Kidney capillary endothelial cell (primary cell): ENCODE results near the gene AICDA.

Experiments used
- DNase-seq: peaks from one replicate; pipeline ENCODE4 v3.0.0-alpha.2; 2018; ENCODE audit warnings: low spot score

Gene AICDA

DNA sequence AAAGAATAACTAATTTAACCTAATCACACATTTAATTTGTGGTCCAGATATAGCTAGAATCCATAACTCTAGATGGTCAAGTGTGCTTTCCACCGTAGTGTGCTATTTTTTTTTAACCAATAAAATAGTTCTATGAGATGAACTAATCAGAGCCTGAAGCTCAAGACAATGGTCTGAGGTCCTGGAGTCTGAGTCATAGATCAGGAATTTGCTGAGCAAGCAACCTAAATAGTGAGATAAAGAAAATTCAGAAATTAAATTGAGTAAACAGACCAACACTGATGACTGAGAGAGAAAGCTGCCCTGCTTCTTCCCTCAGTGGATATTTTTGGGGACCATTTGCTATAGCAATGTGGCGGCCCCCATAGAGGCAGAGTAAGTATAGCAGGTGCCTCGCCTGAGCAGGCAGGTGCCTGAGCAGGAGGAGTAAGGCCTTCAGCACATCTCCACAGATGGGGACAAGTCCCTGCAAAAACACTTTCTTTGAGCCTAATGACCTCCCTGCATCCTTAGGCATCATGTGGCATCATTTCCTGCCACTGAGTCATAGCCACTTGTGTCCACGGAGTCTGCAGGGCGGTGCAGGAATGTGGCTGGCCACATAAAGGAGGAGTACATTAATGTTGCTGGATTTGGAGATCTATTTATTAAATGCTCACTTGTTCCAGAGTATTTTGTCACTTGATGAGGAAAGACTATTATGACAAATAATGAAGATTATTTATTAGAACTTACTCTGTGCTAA is 58.0 kb downstream of the AICDA start:
- DNase-seq: peak; percentile 53

DNA sequence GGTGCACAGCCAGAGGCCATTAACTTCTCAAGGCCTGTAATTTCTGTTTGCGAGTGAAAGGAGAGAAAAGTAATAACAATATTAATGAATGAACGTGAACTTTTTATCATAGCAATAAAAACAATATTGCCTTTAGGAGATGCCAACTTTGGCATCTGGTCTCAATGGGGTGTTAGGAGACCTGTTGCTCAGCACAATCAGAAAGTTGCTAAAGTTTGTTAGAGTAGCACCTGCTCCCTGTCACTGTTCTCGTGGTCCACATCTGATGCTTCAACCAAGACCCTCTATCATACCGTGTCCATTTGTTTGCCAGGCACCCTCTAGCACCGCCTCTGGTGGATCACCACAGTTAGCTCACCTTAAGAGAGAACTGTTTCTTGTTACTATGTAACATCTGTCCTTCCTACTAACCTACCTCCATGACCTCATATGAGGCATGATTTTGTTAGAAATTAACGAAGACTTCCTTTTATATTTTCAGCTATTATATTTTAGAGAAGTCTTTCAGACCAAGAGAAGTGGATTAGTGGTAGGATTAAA is 59.5 kb downstream of the AICDA start:
- no peak for DNase-seq
